HG02973 (cell line): ENCODE measurements around the gene MST1.

Source experiments
- ATAC-seq: cut with Tn5 transposase; IDR thresholded peaks from one replicate; pipeline ENCODE4 v1.9.1; 2021; ENCODE audit warnings: moderate library complexity; ENCODE audit not compliant: unreplicated experiment

The MST1 gene

GRCh38 chr3:49638445-49638844 lies 50.8 kb downstream of the MST1 start:
- no peak for ATAC-seq

DNA sequence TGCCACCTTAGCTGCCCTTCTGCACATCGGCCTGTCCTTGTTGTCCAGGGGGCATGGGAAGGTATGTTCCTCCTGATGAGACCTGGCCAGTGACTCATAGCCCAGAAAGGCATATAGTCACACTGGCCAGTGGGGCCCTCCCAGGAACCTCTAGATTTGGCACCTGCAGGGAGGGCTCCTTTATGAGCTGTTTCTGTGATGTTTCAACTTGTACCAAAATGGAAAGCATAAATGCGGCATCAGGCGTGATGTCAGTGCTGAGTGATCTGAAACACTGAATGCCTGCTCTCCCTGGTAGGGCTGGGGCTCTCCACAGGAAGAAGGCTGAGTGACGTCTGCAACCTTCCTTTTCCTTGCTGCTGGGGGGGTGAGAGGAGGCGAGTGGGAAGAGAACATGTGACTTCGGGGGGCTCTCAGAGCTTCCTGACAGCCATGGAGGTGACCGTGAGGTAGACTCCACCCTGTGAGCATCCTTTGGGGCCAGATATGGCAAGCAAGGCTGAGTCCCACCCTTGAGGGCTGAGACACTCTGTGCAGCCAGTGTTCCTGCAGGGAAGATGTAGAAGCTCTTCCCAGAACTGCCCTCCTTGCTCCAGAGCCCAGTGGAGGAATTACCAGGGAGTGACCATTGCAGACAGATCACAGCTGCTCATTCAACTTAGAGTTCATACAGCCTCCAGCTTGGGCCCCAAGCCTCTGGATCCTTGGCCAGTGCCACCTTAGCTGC lies 52.2 kb downstream of the MST1 start:
- ATAC-seq: no peak

DNA sequence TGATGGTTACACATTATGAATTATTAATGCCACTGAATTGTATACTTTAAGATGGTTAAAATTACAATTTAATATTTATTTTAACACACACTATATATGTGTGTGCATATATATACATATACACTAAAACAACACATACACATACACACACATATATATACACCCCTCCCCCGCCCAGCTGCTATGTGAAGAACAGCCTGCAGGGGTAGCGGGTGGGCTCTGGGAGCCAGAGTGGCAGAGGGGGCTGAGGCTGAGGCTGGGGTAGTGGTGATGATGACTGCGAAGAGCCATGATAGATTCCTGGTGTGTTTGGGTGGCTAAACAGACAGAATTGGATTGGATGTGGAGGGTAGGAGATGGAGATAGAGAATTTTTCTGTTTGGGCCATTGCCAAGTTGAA lies 54.5 kb downstream of the MST1 start:
- no peak for ATAC-seq
